HG03280 (cell line): ENCODE data around the gene RIPOR3.

Experiments
- ATAC-seq: cut with Tn5 transposase; IDR thresholded peaks from one replicate; pipeline ENCODE4 v1.9.1; 2021; ENCODE audit warnings: mild to moderate bottlenecking, moderate library complexity; ENCODE audit not compliant: unreplicated experiment

The RIPOR3 gene

DNA sequence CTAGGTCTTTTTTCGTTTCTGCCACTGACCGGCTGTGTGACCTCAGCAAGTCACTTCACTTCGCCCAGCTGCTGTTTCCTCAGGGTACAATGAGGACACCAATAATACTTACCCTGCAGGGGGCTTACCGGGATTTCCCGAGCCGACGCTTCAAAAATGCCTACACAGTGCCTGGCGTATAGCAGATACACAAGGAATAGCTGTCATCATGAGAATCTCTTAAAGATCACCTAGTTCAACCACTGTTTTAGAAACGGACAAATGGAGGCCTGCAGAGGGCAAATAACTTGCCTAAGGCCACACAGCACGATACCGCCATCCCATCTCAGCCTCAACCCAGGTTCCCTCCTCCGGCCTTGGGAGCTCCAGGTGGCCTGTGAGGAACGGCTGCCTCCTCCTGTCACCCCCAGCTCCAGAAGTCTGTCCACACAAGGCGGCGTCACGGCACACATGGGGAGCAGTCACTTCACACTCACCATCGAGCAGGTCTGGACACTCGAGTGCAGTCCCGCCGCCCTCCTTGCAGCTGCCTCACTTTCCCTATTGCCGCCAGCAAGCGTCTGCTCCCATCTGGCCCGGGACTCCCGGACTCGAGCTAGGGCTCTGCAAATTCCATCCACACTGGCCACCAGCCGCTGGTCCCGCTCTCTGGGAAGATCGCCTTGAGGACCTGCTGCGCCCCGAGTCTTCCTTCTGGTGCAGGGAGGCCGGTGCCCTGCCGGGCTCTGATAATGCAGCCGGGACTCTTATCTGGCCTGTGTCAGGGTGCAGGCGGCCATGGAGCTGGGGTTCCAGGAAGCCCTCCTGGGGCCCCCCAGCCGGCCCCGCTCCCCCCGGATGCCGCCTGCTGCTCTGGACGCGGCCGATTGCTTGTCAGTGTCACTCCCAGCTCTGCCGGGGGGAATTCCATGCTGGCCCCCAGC, at the start of gene RIPOR3:
RIPOR3 (minus strand) TSS at position 893 of the 923 bp plus-strand sequence; CDS start at position 479, 414 bp downstream.
- no peak for ATAC-seq

DNA sequence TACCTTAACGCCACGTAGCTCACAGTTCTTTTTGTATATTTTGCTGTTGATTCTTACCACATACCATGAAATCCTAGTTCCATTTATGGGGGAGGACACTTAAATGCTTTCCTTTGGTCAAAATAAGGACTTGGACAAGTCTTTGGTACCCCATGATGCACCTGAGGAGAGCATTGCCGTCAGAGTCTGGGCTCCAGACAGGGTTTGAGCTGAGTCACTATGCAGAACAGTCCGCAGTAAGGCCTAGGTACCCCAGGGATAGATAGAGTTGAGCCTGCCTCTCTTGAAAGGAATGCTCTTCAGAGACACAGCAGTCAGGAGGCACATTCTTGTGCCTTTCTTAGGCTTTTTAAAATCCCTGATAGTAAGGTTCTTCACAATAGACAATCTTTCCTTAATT, 46.0 kb upstream of the RIPOR3 start:
- ATAC-seq: no peak

- no peak for ATAC-seq
Observed at GRCh38 chr20:50735813-50736212, 44.5 kb upstream of the RIPOR3 start.

- no peak for ATAC-seq
Observed at GRCh38 chr20:50734730-50735679, 43.7 kb upstream of the RIPOR3 start.

- no peak for ATAC-seq
Observed at GRCh38 chr20:50733644-50734349, 42.5 kb upstream of the RIPOR3 start.

GRCh38 chr20:50731930-50732690, 40.8 kb upstream of the RIPOR3 start:
- no peak for ATAC-seq

- ATAC-seq: peak; percentile 91
Observed at GRCh38 chr20:50731055-50731929, 40.0 kb upstream of the RIPOR3 start, which contains the start of gene PARD6B. TSS of gene PARD6B (plus strand) at chr20:50731580. CDS start at chr20:50731787, 207 bp downstream.

- ATAC-seq: no peak
Observed at GRCh38 chr20:50730765-50731054, 39.4 kb upstream of the RIPOR3 start.

DNA sequence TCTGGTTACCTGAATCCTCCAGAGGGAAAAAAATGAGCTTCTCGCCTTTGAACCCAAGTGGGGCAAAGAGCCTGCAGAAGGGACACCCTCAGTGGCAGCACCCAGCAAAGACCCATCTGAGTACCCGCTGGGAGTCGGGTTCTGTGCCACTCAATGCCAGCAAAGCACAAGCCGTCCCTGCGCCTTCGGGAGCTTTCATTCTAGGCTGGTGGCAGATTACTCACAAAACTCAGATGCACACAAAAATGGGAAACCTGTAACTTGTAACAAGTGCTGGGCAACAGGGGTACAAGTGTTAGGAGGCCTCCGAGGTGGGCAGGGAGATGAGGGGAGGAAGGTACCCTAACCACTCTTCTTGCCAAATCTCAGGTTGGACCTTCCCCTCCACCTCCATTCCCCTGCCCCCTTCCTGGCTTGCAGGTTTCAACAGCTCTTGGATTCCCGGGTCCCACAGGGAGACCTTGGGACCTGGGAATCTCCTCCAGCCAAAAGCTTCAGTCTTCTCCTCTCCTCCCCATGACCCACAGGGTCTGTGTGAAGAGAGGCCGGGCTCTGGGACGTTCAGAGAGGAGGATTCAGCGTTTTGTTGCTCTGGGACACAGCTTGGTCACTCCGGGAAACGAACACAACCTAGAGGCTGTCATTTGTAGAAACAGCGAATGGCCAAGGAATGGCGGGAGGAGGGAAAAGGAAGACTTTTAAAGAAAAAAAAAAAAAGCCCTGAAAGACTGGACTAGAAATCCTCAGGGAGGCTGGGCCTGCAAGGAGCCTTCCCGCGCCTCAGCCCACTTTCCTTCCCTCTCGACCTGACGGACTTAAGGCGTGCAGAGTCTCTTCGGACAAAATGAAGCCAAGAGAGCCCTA, 38.8 kb upstream of the RIPOR3 start:
- ATAC-seq: no peak

- no peak for ATAC-seq
Observed at GRCh38 chr20:50728981-50729874, 37.9 kb upstream of the RIPOR3 start.

- no peak for ATAC-seq
Observed at GRCh38 chr20:50728486-50728980, 37.2 kb upstream of the RIPOR3 start.

GRCh38 chr20:50727792-50728485, 36.6 kb upstream of the RIPOR3 start:
- ATAC-seq: no peak

DNA sequence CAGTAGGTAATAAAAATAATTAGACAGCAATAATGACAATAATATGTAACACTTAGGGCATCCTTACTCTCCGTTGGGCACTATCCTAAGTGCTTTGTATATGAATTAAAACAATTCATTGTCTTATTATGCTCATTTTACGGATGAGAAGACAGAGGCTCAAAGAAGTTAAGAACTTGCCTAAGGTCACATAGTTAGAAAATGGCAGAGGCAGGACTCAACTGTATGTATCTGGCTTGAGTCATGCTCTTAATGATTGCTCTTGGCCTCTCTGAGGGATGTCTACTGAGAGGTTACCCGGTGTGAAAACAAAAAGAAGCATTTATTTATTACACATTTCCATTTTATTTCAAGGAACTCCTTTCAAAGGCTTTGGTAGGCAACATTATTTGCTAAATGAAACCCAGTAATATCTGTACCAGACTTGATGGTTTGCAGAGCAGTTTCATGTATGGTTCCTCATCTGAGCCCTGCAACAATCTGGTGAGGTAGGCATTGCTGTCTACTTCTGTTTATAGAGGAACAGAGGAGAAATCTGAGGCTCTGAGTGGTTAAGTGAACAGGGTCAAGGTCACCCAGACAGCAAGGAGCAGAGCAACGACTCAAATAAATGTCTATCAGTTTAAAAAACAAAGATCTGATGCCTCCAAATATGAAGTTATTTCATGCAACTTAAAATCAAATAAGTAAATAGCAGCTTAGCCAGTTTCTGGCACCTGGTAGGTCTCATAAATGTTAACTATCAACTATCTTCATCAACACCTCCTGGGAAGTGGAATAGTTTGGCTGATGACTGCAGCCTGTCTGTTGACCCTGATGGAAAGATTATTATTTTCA, 35.8 kb upstream of the RIPOR3 start:
- ATAC-seq: no peak

- ATAC-seq: no peak
Observed at GRCh38 chr20:50725724-50726005, 34.3 kb upstream of the RIPOR3 start.

- ATAC-seq: no peak
Observed at GRCh38 chr20:50724851-50725723, 33.7 kb upstream of the RIPOR3 start.
